ENCODE measurements around the gene CTF1. TPM values are rescaled to one million over a fixed set of nuclear protein-coding genes. Genes with fewer than 3 reads are reported as not detected.

Gene CTF1
- total and polyA plus RNA-seq, 2 donors: 0.38 to 3.8 TPM

Other genes starting within 250 kb of the CTF1 start
- gene PRR14, start 245.7 kb upstream of the CTF1 start, total RNA-seq: 14.3 TPM
- gene PRR14, start 245.7 kb upstream of the CTF1 start, polyA plus RNA-seq: 139 TPM
- 19.0 TPM for gene FBRS, start 238.2 kb upstream of the CTF1 start, total RNA-seq
- 60.8 TPM for gene FBRS, start 238.2 kb upstream of the CTF1 start, polyA plus RNA-seq
- gene SRCAP, start 197.4 kb upstream of the CTF1 start, total RNA-seq: 6.1 TPM
- 8.8 TPM for gene SRCAP, start 197.4 kb upstream of the CTF1 start, polyA plus RNA-seq
- gene PHKG2, start 148.2 kb upstream of the CTF1 start, total RNA-seq: 22.1 TPM
- 53.8 TPM for gene PHKG2, start 148.2 kb upstream of the CTF1 start, polyA plus RNA-seq
- 4.8 TPM for gene CFAP119, start 134.6 kb upstream of the CTF1 start, total RNA-seq
- 19.6 TPM for gene CFAP119, start 134.6 kb upstream of the CTF1 start, polyA plus RNA-seq
- 42.4 TPM for gene RNF40, start 134.3 kb upstream of the CTF1 start, total RNA-seq
- gene RNF40, start 134.3 kb upstream of the CTF1 start, polyA plus RNA-seq: 74.8 TPM
- gene ZNF629, start 109.4 kb upstream of the CTF1 start, total RNA-seq: 5.0 TPM
- gene ZNF629, start 109.4 kb upstream of the CTF1 start, polyA plus RNA-seq: 4.6 TPM
- gene BCL7C, start 2.5 kb upstream of the CTF1 start, total RNA-seq: 26.7 TPM
- 29.2 TPM for gene BCL7C, start 2.5 kb upstream of the CTF1 start, polyA plus RNA-seq
- 10.2 TPM for gene FBXL19, start 27.0 kb downstream of the CTF1 start, total RNA-seq
- gene FBXL19, start 27.0 kb downstream of the CTF1 start, polyA plus RNA-seq: 17.0 TPM
- gene ORAI3, start 52.5 kb downstream of the CTF1 start, total RNA-seq: 12.3 TPM
- 26.4 TPM for gene ORAI3, start 52.5 kb downstream of the CTF1 start, polyA plus RNA-seq
- 2.4 TPM for gene SETD1A, start 61.1 kb downstream of the CTF1 start, total RNA-seq
- gene SETD1A, start 61.1 kb downstream of the CTF1 start, polyA plus RNA-seq: 13.1 TPM
- gene HSD3B7, start 88.6 kb downstream of the CTF1 start, total RNA-seq: 3.5 TPM
- 8.4 TPM for gene HSD3B7, start 88.6 kb downstream of the CTF1 start, polyA plus RNA-seq
- gene STX1B, start 114.0 kb downstream of the CTF1 start, total RNA-seq: 0.19 TPM
- gene STX1B, start 114.0 kb downstream of the CTF1 start, polyA plus RNA-seq: 1.0 TPM
- 20.0 TPM for gene STX4, start 136.9 kb downstream of the CTF1 start, total RNA-seq
- 108 TPM for gene STX4, start 136.9 kb downstream of the CTF1 start, polyA plus RNA-seq
- 4.3 TPM for gene ZNF668, start 177.6 kb downstream of the CTF1 start, total RNA-seq
- 7.1 TPM for gene ZNF668, start 177.6 kb downstream of the CTF1 start, polyA plus RNA-seq
- gene ZNF646, start 177.8 kb downstream of the CTF1 start, total RNA-seq: 12.7 TPM
- 8.1 TPM for gene ZNF646, start 177.8 kb downstream of the CTF1 start, polyA plus RNA-seq
- 0.90 TPM for gene PRSS53, start 192.3 kb downstream of the CTF1 start, total RNA-seq
- 2.9 TPM for gene PRSS53, start 192.3 kb downstream of the CTF1 start, polyA plus RNA-seq
- 36.0 TPM for gene VKORC1, start 198.2 kb downstream of the CTF1 start, total RNA-seq
- gene VKORC1, start 198.2 kb downstream of the CTF1 start, polyA plus RNA-seq: 48.7 TPM
- gene BCKDK, start 211.8 kb downstream of the CTF1 start, total RNA-seq: 9.3 TPM
- 16.7 TPM for gene BCKDK, start 211.8 kb downstream of the CTF1 start, polyA plus RNA-seq
- 62.3 TPM for gene KAT8, start 221.1 kb downstream of the CTF1 start, total RNA-seq
- gene KAT8, start 221.1 kb downstream of the CTF1 start, polyA plus RNA-seq: 72.9 TPM
- 12.8 TPM for gene PRSS8, start 239.1 kb downstream of the CTF1 start, total RNA-seq
- 18.2 TPM for gene PRSS8, start 239.1 kb downstream of the CTF1 start, polyA plus RNA-seq

Data from thymus (tissue), 2 donors.